ENCODE results near the gene HS2ST1.

DNA sequence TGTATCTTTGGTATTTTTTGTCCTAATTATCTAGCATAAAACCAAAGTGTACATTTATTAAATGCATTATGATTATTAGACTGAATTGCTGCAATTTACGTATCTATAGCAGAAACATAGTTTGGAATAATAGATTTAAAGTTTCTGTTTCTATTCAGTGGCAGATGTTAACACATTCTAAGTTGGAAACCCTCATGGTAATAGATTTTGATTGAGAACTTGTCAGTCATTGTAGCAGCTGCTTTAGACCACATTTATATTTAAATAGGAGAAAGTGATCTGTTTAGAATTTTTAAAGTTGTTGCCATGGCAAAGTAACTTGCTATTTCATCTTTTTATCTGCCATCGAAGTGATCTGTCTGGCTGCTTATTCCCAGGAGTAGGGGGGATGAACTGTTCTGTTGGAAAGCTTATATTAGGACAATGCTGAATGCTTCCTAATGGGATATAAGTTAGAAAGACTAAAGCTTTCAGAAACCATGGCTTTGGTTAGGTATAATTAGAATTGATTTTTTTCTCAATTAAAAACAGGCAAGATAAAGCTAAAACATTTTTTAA is 61.6 kb downstream of the HS2ST1 start:
- TF ChIP-seq, protein P1, sequence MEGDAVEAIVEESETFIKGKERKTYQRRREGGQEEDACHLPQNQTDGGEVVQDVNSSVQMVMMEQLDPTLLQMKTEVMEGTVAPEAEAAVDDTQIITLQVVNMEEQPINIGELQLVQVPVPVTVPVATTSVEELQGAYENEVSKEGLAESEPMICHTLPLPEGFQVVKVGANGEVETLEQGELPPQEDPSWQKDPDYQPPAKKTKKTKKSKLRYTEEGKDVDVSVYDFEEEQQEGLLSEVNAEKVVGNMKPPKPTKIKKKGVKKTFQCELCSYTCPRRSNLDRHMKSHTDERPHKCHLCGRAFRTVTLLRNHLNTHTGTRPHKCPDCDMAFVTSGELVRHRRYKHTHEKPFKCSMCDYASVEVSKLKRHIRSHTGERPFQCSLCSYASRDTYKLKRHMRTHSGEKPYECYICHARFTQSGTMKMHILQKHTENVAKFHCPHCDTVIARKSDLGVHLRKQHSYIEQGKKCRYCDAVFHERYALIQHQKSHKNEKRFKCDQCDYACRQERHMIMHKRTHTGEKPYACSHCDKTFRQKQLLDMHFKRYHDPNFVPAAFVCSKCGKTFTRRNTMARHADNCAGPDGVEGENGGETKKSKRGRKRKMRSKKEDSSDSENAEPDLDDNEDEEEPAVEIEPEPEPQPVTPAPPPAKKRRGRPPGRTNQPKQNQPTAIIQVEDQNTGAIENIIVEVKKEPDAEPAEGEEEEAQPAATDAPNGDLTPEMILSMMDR (IDR thresholded peaks at IDR 0.05), result no peak
- no peak for TF ChIP-seq POLR2A (IDR thresholded peaks at IDR 0.05)

Measured in uterus (tissue), 2 donors.